OCI-LY7 (cell line): ENCODE data around the gene FASLG. TPM values are rescaled to one million over a fixed set of nuclear protein-coding genes. Genes with fewer than 3 reads are reported as not detected.

ENCODE experiments used
- BruUV-seq: library from RNA; stranded (reverse); fragments of 400-500 nt; replicated peaks from 2 replicates; lab custom pipeline; 2021; lab: Mats Ljungman, UMichigan
- CTCF ChIA-PET: fragments of 300-600 bp; sonication (Branson Sonifier 250); formaldehyde crosslinking; loops from one replicate; lab custom pipeline; 2022; ENCODE audit warnings: antibody characterized with exemption; ENCODE audit not compliant: unreplicated experiment; lab: Charles Lee
- POLR2A ChIA-PET: fragments of 300-600 bp; sonication (Branson Sonifier 250); formaldehyde crosslinking; loops from one replicate; lab custom pipeline; 2022; ENCODE audit warnings: antibody characterized with exemption; lab: Charles Lee
- DNase-seq: peaks from one replicate; pipeline ENCODE4 v3.0.0-alpha.2; 2015; ENCODE audit warnings: low spot score
- H2AFZ ChIP-seq: fragments of 200-600 bp; sonication (generic), shearing (Covaris generic); 2 replicates; pipeline ENCODE4 v1.6.1; 2014; ENCODE audit warnings: mild to moderate bottlenecking, antibody characterized with exemption, low read length, moderate library complexity
- H3K27ac ChIP-seq: fragments of 200-600 bp; sonication (generic); 2 replicates; pipeline ENCODE4 v1.5.1; 2014; ENCODE audit warnings: mixed run types, low read depth, mild to moderate bottlenecking, moderate library complexity, low read length, inconsistent platforms; ENCODE audit not compliant: poor library complexity, severe bottlenecking
- H3K36me3 ChIP-seq: fragments of 200-600 bp; sonication (generic); 2 replicates; pipeline ENCODE4 v1.6.1; 2014; ENCODE audit warnings: mild to moderate bottlenecking, antibody characterized with exemption, low read length, moderate library complexity, mixed read lengths; ENCODE audit not compliant: insufficient read depth
- H3K4me1 ChIP-seq: fragments of 200-600 bp; sonication (generic); 2 replicates; pipeline ENCODE4 v1.5.1; 2014; ENCODE audit warnings: mild to moderate bottlenecking, low read length; ENCODE audit not compliant: insufficient read depth, poor library complexity, severe bottlenecking
- H3K4me2 ChIP-seq: fragments of 200-600 bp; sonication (generic); 2 replicates; pipeline ENCODE4 v1.6.1; 2014; ENCODE audit warnings: mild to moderate bottlenecking, low read length
- H3K4me3 ChIP-seq: fragments of 200-600 bp; sonication (generic); 2 replicates; pipeline ENCODE4 v1.5.1; 2014; ENCODE audit warnings: mild to moderate bottlenecking, low read depth, low read length; ENCODE audit not compliant: poor library complexity, severe bottlenecking
- H3K79me2 ChIP-seq: fragments of 200-600 bp; sonication (generic); 2 replicates; pipeline ENCODE4 v1.6.1; 2016; ENCODE audit warnings: low read depth, mild to moderate bottlenecking, low read length, moderate library complexity, mixed read lengths; ENCODE audit not compliant: insufficient read depth
- H3K9me2 ChIP-seq: fragments of 200-600 bp; sonication (generic); 2 replicates; pipeline ENCODE4 v1.6.1; 2016; ENCODE audit warnings: mild to moderate bottlenecking, low read length, mixed read lengths; ENCODE audit not compliant: insufficient read depth
- H3K9me3 ChIP-seq: fragments of 200-600 bp; sonication (generic); 2 replicates; pipeline ENCODE4 v1.6.1; 2014; ENCODE audit warnings: mild to moderate bottlenecking, mixed run types, low read length, mixed read lengths
- H4K20me1 ChIP-seq: fragments of 200-600 bp; sonication (generic); 2 replicates; pipeline ENCODE4 v1.6.1; 2014; ENCODE audit warnings: mild to moderate bottlenecking, antibody characterized with exemption, low read length, moderate library complexity, mixed read lengths; ENCODE audit not compliant: insufficient read depth
- EZH2phosphoT487 ChIP-seq: fragments of 200-600 bp; sonication (generic); IDR thresholded peaks from 2 replicates; pipeline ENCODE4 v1.6.1; 2018; ENCODE audit warnings: low read depth, borderline replicate concordance, mild to moderate bottlenecking, mixed run types, antibody characterized with exemption, low read length, moderate library complexity, mixed read lengths
- intact Hi-C: fragments of 100-400 bp; cut with micrococcal nuclease; formaldehyde crosslinking; loops from one replicate; pipeline ENCODE4 v1.10.0; 2022; ENCODE audit not compliant: unreplicated experiment
- total RNA-seq, 2 experiments: library from RNA; depleted of rRNA in 1 of 2; stranded (reverse); fragments of >200 nt in 1 of 2; shearing (Covaris generic) in 1 of 2; gene quantifications; 2 replicates each; pipeline ENCODE4 v1.2.3, GENCODE V29; 2014 to 2022
- TF ChIP-seq, protein P1 (sequence below): fragments of 200-600 bp; sonication (generic); conservative IDR thresholded peaks from 2 replicates; pipeline ENCODE4 v1.5.1; 2014; ENCODE audit warnings: mild to moderate bottlenecking, antibody characterized with exemption, low read length, moderate library complexity, mixed read lengths

Gene FASLG
- total RNA-seq, 2 experiments from 2014 or later = not detected

DNA sequence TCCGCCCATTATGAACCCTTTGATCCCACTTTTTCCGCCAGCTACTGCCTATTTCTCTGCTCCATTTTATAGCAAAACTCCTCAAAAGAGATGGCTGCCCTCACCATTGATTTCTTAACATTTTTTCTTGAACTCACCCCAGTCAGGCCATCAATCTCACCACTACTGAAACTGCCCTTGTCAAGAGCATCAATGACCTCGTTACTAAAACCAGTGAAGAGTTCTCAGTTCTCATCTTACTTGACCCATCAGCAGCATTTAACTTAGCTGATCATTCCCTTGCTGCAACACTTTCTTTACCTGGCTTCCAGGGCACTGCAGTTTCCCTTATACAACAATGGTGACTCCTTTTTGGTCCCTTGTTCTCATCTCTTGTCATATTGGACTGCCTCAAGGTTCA lies 35.2 kb upstream of the FASLG start:
- H3K36me3 ChIP-seq = no peaks in the 10 kb centered on the region
- no peak for TF ChIP-seq EZH2phosphoT487
- TF ChIP-seq, protein P1, sequence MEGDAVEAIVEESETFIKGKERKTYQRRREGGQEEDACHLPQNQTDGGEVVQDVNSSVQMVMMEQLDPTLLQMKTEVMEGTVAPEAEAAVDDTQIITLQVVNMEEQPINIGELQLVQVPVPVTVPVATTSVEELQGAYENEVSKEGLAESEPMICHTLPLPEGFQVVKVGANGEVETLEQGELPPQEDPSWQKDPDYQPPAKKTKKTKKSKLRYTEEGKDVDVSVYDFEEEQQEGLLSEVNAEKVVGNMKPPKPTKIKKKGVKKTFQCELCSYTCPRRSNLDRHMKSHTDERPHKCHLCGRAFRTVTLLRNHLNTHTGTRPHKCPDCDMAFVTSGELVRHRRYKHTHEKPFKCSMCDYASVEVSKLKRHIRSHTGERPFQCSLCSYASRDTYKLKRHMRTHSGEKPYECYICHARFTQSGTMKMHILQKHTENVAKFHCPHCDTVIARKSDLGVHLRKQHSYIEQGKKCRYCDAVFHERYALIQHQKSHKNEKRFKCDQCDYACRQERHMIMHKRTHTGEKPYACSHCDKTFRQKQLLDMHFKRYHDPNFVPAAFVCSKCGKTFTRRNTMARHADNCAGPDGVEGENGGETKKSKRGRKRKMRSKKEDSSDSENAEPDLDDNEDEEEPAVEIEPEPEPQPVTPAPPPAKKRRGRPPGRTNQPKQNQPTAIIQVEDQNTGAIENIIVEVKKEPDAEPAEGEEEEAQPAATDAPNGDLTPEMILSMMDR = no peak

DNA sequence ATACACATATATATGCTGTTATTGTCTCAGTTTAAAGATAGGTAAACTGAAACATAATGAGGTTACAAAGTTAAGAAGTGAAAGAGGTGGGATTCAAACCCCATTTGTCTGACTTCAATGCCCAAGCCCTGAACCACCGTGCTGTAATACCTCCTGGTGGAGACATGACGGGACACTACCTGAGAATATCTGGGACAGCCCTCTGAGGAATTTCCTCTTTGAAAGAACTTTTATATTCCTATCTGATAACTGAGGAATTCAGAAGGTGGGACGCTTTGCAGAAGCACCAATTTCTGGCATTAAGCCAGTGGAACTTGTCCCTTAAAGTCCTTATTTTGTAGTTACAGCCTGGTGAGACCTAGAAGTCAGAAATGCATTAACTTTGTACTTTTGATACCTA lies 32.1 kb upstream of the FASLG start:
- DNase-seq = no peak
- H3K79me2 ChIP-seq = no peaks in the 10 kb centered on the region
- H3K4me3 ChIP-seq = no peak overlapping the region
- no TSS peak for BruUV-seq
- peaks cover 9% of the 10 kb centered on the region for H3K4me1 ChIP-seq
- ChIA-PET POLR2A (no interaction called here), CTCF (no interaction called here)
- H3K4me2 ChIP-seq = no peak overlapping the region
- intact Hi-C loops = no loop called here
- H4K20me1 ChIP-seq = no peaks in the 10 kb centered on the region
- H3K36me3 ChIP-seq = no peaks in the 10 kb centered on the region
- H2AFZ ChIP-seq = no peak overlapping the region
- H3K9me3 ChIP-seq = no peaks in the 10 kb centered on the region
- no peak for TF ChIP-seq EZH2phosphoT487
- TF ChIP-seq, protein P1 = no peak
- no peak overlapping the region for H3K27ac ChIP-seq
- no peaks in the 10 kb centered on the region for H3K9me2 ChIP-seq

More for the DNA sequence above, 35.2 kb upstream of the FASLG start:
- H3K27ac ChIP-seq = no peak overlapping the region
- H3K9me2 ChIP-seq = no peaks in the 10 kb centered on the region
- intact Hi-C loops = no loop called here
- no TSS peak for BruUV-seq
- ChIA-PET CTCF (no interaction called here), POLR2A (no interaction called here)
- no peak overlapping the region for H2AFZ ChIP-seq
- no peak overlapping the region for H3K4me3 ChIP-seq
- peaks cover 9% of the 10 kb centered on the region for H3K4me1 ChIP-seq
- no peaks in the 10 kb centered on the region for H3K79me2 ChIP-seq
- no peaks in the 10 kb centered on the region for H4K20me1 ChIP-seq
- H3K4me2 ChIP-seq = no peak overlapping the region
- H3K9me3 ChIP-seq = 0 out of 2 replicates have a peak, but pooled peaks cover 5% of the 10 kb centered on the region
- DNase-seq = no peak

DNA sequence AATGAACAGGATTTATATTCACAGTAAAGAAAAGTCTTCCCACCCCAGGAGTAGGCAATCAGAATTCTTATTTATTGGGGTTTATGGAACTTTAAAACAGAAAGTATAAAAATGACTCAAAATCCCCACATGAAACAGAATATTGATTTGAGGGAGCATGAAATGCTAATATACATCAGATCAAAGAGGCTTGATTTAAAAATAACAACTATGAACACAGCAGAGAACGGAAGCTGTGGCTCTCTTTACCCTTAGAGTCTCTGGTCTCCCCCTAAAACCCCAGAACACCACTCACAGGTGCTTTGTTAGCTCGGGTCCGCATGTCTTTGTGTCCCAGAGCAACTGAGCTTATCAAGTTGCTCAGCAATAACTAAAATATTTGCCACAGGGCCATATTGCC lies 31.2 kb upstream of the FASLG start:
- Histone ChIP-seq H2AFZ (peak overlapping the region; percentile 5; the same call in 1 of the 2 replicates), H3K9me2 (no peaks in the 10 kb centered on the region), H3K79me2 (no peaks in the 10 kb centered on the region), H3K4me1 (peaks cover 9% of the 10 kb centered on the region), H3K9me3 (no peaks in the 10 kb centered on the region), H4K20me1 (no peaks in the 10 kb centered on the region), H3K4me3 (no peak overlapping the region), H3K36me3 (no peaks in the 10 kb centered on the region), H3K27ac (no peak overlapping the region), H3K4me2 (peak overlapping the region; percentile 28; the same call in 1 of the 2 replicates)
- ChIA-PET POLR2A (no interaction called here), CTCF (no interaction called here)
- no peak for DNase-seq
- TF ChIP-seq, protein P1 = no peak
- no peak for TF ChIP-seq EZH2phosphoT487
- intact Hi-C loops = no loop called here
- BruUV-seq = no TSS peak
